Stimulated activated CD4-positive, alpha-beta T cell treated with anti-CD3 and anti-CD28 coated beads, Interleukin-1b, Interleukin-23, amount 100 ng/mL, for 24 hours (primary cell): ENCODE measurements around the gene MAP3K19.

Source experiments
- DNase-seq, 4 experiments: peaks; one replicate each; pipeline ENCODE4 v3.0.0-alpha.2; 2020; ENCODE audit warnings: low read depth in 4 of 4, low spot score in 1 of 4

MAP3K19 gene

DNA sequence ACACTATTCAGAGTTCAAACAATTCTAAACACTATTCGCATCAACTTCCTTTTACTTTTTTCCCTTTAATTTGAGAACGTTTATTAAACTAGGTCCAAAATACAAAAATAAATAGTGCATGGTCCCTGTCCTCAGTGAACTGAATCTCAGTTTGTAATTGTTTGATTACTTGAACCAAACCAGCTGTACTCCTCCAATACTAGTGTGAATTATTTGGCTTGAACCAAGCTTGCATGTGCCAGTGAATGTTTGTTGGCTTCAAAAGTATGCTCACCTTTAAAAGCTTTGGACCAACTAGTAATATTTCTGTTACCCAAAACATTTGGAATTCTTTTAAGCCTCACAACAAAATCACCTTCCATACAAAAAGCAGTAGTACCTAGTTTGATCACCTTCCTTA lies 113.1 kb downstream of the MAP3K19 start:
- no peak for DNase-seq

DNA sequence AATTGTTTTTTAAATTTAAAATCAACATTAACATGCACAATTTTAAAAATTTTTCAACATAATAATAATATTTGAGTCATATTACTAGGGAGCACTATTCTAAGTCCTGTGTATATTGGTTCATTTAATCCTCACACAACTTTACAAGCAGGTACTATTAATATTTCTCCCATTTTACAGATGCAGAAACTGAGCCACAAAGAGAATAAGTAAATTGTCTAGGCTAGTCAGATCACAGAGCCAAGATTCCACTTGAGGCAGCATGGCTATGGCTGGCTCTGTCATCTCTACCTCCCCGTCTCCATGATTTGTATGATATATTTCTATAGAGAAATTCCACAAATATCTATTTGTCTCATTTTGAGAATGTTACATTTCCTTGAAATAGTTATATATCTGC lies 113.5 kb downstream of the MAP3K19 start:
- DNase-seq, result no peak

DNA sequence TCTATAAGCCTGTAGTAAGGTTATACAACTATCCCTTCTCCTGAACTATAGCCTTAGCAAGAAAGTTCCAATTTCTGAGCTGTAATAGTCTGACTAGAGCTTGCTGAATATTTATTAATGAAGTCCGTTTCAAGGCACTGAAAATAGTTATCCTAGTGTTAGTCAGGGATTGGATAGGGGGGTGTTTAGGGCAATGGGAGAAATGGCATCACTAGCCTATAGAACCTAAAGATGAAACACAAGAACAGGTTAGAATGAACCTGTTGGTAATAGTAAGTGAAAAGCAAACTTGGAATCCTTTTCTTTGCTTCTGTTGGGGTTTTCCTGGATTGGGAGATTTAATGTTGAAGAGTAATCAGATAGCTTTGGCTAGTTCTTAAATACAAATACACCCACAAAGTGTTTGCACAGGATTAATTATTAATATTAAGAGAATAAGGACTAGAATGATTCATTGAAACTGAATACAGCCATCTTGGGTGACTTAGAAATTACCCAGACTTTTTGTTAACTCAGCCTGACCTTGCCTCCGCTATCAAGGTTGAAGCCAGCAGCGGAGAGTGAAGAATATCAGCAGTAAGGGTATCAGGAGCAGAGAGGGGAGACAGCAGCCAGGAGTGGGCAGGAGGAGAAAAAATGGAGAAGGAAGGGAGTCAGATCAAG lies 114.3 kb downstream of the MAP3K19 start:
- DNase-seq, result no peak

GRCh38 chr2:134927195-134927594 lies 120.1 kb downstream of the MAP3K19 start:
- DNase-seq, result no peak

DNA sequence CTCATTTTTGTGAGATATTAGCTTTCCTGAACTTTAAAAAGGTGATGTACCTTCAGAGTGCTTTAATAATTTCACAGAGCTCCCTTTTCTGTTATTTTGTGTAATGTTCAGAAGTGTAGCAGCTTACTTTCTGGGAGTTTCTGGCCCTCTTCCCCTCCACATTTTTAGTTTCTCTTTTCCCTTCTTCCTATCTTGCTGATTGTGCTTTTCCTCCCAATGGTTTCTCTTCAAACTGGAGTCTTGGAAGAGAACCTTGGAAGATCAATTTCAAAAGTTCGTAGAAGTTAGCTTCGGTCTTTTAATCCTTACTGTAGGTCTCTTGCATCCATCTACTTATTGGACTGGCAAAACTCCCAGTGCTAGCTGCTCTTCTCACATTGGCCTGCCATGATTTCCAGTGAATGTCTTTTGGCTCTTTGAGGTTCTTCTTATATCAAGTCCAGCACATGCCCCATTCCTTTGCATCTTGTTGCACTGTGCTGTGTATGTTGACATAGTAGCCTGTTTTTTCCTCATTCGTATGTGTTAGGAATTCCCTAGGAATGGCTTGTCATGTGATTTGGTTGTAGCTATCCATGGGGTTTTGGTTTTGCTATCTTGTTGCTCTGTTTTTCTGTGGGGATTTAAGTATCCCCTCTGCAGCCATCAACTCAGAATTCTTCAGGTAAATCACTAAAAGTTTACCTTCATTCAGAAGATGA lies 120.9 kb downstream of the MAP3K19 start:
- no peak for DNase-seq

DNA sequence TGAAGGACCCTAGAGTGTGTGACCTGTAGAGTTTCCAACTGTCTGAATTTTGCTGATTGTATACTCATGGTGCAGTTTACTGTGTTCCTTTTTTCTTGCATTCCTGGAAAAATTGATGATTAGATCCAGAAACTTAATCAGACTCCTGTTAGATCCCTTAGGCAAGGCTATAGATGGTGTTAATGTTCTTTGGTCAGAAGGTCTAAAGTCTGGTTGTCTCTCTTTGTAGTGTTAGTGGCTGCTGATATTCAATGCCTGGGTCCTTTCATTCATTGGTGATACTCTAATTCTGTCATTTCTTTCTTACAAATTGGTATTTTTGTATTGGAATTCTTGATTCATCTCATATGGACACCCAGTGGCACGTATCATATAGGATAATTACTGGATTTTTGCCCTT lies 122.3 kb downstream of the MAP3K19 start:
- DNase-seq, result no peak

DNA sequence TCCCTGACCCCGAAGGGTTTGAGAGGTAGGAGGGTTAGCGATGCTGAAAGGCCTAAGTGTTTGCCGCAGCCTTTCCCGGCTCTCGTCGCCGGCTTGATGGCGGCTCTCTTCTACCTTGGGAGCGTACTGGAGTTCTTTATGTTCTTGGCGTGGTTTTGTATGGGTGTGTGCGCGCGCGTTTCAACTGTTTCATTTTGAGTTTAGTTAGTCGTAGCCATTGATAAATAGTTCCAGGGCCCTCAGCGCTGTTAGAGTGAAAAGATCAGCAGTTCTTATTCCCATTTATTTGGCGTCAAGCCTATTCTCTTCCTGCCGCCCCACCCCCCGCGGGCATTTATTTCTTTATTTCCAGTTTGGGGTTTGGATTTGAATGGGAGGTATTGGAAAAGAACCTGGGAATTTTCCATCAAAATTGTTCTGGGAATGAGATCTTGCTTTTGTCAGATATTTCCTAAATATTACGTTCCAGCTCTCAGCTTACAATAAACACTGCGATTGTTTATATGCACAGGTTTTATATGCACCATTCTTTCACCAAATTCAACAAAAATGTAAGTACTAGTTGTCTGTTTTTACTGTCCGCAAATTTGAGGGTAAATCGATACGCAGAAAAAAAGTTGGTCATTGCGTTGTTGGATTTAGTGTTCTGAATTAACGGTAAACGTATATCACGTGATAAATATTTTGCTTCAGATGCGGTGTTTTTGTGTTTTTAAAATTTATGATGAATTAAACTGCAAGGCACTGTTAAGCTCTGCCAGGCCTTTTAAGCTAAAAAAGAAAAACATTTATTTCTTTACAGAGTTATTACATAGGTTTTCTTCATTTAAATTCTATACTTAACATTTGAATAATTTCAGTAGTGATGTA lies 127.7 kb downstream of the MAP3K19 start:
- peak; percentile 20 to 33 (median 26) for DNase-seq

DNA sequence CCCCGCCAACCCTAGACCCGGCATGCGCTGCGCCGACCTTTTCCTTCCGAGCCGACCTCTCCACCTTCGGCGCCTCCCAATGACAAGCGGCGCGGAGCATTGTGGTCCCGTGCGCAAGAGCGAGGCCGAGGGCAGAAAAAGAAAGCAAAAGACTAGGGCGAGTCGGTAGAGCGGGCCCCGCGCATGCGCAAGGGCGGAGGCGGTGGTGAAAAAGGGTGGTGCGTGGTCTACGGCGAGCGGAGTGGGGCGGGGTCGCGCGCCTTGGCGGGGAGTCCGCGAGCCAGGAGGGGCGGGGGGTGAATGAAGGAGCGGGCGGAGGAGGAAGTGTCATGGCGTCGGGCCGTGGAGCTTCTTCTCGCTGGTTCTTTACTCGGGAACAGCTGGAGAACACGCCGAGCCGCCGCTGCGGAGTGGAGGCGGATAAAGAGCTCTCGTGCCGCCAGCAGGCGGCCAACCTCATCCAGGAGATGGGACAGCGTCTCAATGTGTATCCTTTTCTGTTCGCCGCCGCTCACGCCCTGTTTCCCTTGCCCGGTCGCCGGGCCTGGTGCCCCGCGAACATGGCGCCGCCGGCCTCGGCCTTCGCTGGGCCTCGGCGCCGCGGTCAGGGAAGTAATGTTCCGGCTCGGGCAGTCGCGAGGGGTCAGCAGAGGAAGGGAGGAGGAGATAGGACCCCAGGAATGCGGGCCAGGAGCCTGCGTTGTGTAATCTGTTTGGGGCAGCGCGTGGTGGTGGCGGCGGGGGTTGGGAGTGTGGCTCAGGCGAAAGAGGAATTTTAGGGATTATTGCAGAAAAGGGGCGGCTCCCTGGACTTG lies 128.5 kb downstream of the MAP3K19 start, which contains the start of gene CCNT2:
CCNT2 (plus strand) TSS at position 297 of the 815 bp plus-strand sequence; CDS start at position 330, 33 bp downstream.
- peak; percentile 98 to 99 (median 98) for DNase-seq

GRCh38 chr2:134917888-134918525 lies 129.2 kb downstream of the MAP3K19 start:
- DNase-seq, result peak in 3 of 4 experiments; percentile 65 to 77 (median 68)

- DNase-seq, result peak in 2 of 4 experiments; percentile 4 to 9
These were observed 129.8 kb downstream of the MAP3K19 start for GRCh38 chr2:134917360-134917865.
